T-cell (primary cell): ENCODE data around the gene KIF2B. TPM values are rescaled to one million over a fixed set of nuclear protein-coding genes. Genes with fewer than 3 reads are reported as not detected.

Source experiments
- ATAC-seq, 4 experiments: fragments of 200-7000 bp in 3 of 4; fragments of 150-1000 bp in 1 of 4; cut with Tn5 transposase; replicated peaks in 1 of 4; 1 replicate in 3 of 4; 2 replicates in 1 of 4; pipeline ENCODE4 v1.10.0; 2021; ENCODE audit warnings: moderate library complexity in 3 of 4, mild to moderate bottlenecking in 2 of 4, moderate number of reproducible peaks in 1 of 4
- CTCF ChIA-PET, 2 donors: fragments of 300-600 bp; sonication (Branson Sonifier 250); formaldehyde crosslinking; loops; one replicate each; lab custom pipeline; 2022; ENCODE audit warnings: antibody characterized with exemption in 2 of 2; lab: Charles Lee
- POLR2A ChIA-PET, 2 donors: fragments of 300-600 bp; sonication (Branson Sonifier 250); formaldehyde crosslinking; loops; one replicate each; lab custom pipeline; 2022; ENCODE audit warnings: antibody characterized with exemption in 2 of 2; lab: Charles Lee
- DNase-seq, 35 experiments: peaks; one replicate each; pipeline versions ENCODE4 v3.0.0 to v3.0.0-alpha.2; 2013 to 2023
- H3K27ac ChIP-seq: one replicate; pipeline ENCODE4 v1.5.1; 2013; ENCODE audit warnings: low read length
- H3K27me3 ChIP-seq, 2 experiments: replicated peaks in 1 of 2; 1 replicate in 1 of 2; 2 replicates in 1 of 2; pipeline versions ENCODE4 v1.6.1 to v1.7.0; 2013; ENCODE audit warnings: low read length in 1 of 2, mixed read lengths in 1 of 2; ENCODE audit not compliant: control insufficient read depth in 2 of 2, insufficient read depth in 2 of 2; ENCODE audit errors: extremely low read depth in 1 of 2
- H3K36me3 ChIP-seq, 2 donors: 1 replicate in 1 of 2; 2 replicates in 1 of 2; pipeline versions ENCODE4 v1.6.1 to v1.7.0; 2013; ENCODE audit warnings: low read length in 1 of 2; ENCODE audit not compliant: control insufficient read depth in 2 of 2, insufficient read depth in 1 of 2; ENCODE audit errors: extremely low read depth in 1 of 2
- H3K4me1 ChIP-seq, 2 experiments: 1 replicate in 1 of 2; 2 replicates in 1 of 2; pipeline versions ENCODE4 v1.6.1 to v1.7.0; 2013; ENCODE audit warnings: low read length in 2 of 2, mixed read lengths in 1 of 2; ENCODE audit not compliant: insufficient read depth in 2 of 2, control insufficient read depth in 1 of 2; ENCODE audit errors: extremely low read depth in 1 of 2
- H3K4me3 ChIP-seq, 2 donors: 1 replicate in 1 of 2; 2 replicates in 1 of 2; pipeline versions ENCODE4 v1.5.1 to v1.7.0; 2013; ENCODE audit warnings: mild to moderate bottlenecking in 2 of 2, low read length in 1 of 2, moderate library complexity in 1 of 2; ENCODE audit not compliant: control insufficient read depth in 1 of 2; ENCODE audit errors: extremely low read depth in 1 of 2
- H3K9me3 ChIP-seq: 2 replicates; pipeline ENCODE4 v1.7.0; 2013
- H3K27ac Mint-ChIP-seq, 2 donors: one replicate each; pipeline ENCODE4 v1.8.0; 2020 to 2021; ENCODE audit warnings: mild to moderate bottlenecking in 2 of 2, mixed read lengths in 2 of 2
- H3K27me3 Mint-ChIP-seq, 2 donors: one replicate each; pipeline ENCODE4 v1.8.0; 2021 to 2022; ENCODE audit warnings: mixed read lengths in 2 of 2
- H3K36me3 Mint-ChIP-seq: one replicate; pipeline ENCODE4 v1.8.0; 2021; ENCODE audit warnings: mixed read lengths
- H3K4me1 Mint-ChIP-seq, 3 donors: one replicate each; pipeline ENCODE4 v1.8.0; 2020 to 2022; ENCODE audit warnings: mixed read lengths in 3 of 3, mild to moderate bottlenecking in 1 of 3
- H3K4me3 Mint-ChIP-seq, 3 donors: one replicate each; pipeline ENCODE4 v1.8.0; 2020 to 2022; ENCODE audit warnings: mild to moderate bottlenecking in 3 of 3, mixed read lengths in 3 of 3, moderate library complexity in 3 of 3
- H3K9me3 Mint-ChIP-seq, 3 donors: one replicate each; pipeline ENCODE4 v1.8.0; 2020 to 2022; ENCODE audit warnings: mixed read lengths in 3 of 3
- WGBS: methylation state at CpG from one replicate; pipeline ENCODE4 v1.1.5; 2013; ENCODE audit warnings: missing lambda C conversion rate; ENCODE audit not compliant: insufficient coverage; 5-methylcytosine and 5-hydroxymethylcytosine counted together
- total RNA-seq, 35 experiments: library from RNA in 6 of 35; stranded (reverse) in 6 of 35; fragments of 120-200 nt in 1 of 35; gene quantifications; one replicate each; pipeline versions ENCODE4 v1.2.1 to v1.2.4 and lab custom pipeline; 2013 to 2026

KIF2B gene, protein sequence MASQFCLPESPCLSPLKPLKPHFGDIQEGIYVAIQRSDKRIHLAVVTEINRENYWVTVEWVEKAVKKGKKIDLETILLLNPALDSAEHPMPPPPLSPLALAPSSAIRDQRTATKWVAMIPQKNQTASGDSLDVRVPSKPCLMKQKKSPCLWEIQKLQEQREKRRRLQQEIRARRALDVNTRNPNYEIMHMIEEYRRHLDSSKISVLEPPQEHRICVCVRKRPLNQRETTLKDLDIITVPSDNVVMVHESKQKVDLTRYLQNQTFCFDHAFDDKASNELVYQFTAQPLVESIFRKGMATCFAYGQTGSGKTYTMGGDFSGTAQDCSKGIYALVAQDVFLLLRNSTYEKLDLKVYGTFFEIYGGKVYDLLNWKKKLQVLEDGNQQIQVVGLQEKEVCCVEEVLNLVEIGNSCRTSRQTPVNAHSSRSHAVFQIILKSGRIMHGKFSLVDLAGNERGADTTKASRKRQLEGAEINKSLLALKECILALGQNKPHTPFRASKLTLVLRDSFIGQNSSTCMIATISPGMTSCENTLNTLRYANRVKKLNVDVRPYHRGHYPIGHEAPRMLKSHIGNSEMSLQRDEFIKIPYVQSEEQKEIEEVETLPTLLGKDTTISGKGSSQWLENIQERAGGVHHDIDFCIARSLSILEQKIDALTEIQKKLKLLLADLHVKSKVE
- not detected for total RNA-seq
- not detected for total RNA-seq (2013)
- total RNA-seq (lab: John Stamatoyannopoulos, UW) = 0 reads per million in 29 experiments

GRCh38 chr17:53822764-53823163, at the start of gene KIF2B:
TSS of gene KIF2B (plus strand) at chr17:53822927. CDS start at chr17:53823034, 107 bp downstream.
- Histone ChIP-seq H3K4me1 (no peaks in the 10 kb centered on the region), H3K36me3 (no peaks in the 10 kb centered on the region), H3K9me3 (no peaks in the 10 kb centered on the region), H3K4me3 (no peak within 1 kb of the TSS), H3K27me3 (no peaks in the 10 kb centered on the region), H3K27ac (no peak within 1 kb of the TSS)
- H3K27me3 Mint-ChIP-seq = no peaks in the 10 kb centered on the region
- no peaks in the 10 kb centered on the region for H3K4me1 Mint-ChIP-seq
- 87% methylated on average over 17 of the region's 17 CpGs for WGBS
- DNase-seq (no peak), ATAC-seq (no peak)
- ChIA-PET CTCF (interaction anchor here in 1 of 2 donors (0.6 kb wide), 1 partner anchor 1019 kb away, joined by 10 read pairs; no protein-coding TSS in a partner anchor), POLR2A (no interaction called here)
- H3K4me3 Mint-ChIP-seq = no peak within 1 kb of the TSS
- H3K9me3 Mint-ChIP-seq = peaks cover 8 to 21% (median 14%) of the 10 kb centered on the region in 3 donors
- no peaks in the 10 kb centered on the region for H3K36me3 Mint-ChIP-seq
- no peak within 1 kb of the TSS for H3K27ac Mint-ChIP-seq

- ChIA-PET CTCF (no interaction called here), POLR2A (no interaction called here)
- WGBS = 76% methylated on average over 2 of the region's 2 CpGs
- H3K27me3 Mint-ChIP-seq = no peaks in the 10 kb centered on the region
- Histone ChIP-seq H3K9me3 (no peaks in the 10 kb centered on the region), H3K4me3 (no peak overlapping the region), H3K27ac (no peak overlapping the region), H3K27me3 (no peaks in the 10 kb centered on the region), H3K4me1 (no peaks in the 10 kb centered on the region), H3K36me3 (no peaks in the 10 kb centered on the region)
- H3K4me3 Mint-ChIP-seq = no peak overlapping the region
- H3K27ac Mint-ChIP-seq = no peak overlapping the region
- H3K4me1 Mint-ChIP-seq = no peaks in the 10 kb centered on the region
- ATAC-seq (no peak), DNase-seq (no peak)
- H3K36me3 Mint-ChIP-seq = no peaks in the 10 kb centered on the region
- H3K9me3 Mint-ChIP-seq = peaks cover 17 to 31% (median 24%) of the 10 kb centered on the region in 3 donors
Measured at GRCh38 chr17:53780320-53780719, 42.4 kb upstream of the KIF2B start.

DNA sequence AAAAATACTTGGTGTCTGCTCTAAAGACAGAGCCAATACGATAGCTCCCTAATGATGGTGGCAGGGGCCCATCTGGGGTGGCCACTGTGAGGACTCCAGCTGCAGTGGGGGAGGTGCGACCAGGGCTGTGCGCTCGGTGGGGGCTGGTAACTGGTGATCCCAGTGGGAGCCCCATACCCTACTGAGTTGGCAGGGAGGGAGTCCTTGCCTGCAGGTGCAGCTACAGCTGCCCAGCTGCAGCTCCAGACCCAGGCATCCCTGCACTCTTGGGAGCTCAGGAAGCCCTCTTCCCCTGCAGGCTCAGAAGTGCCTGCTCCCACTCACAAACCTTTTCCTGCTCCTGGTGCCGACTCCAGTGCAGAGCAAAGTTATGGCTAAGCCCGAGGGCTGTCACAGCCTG, 31.2 kb upstream of the KIF2B start:
- ChIA-PET CTCF (interaction anchor here in 1 of 2 donors (0.6 kb wide), 1 partner anchor 11 kb away, joined by 3 read pairs; no protein-coding TSS in a partner anchor), POLR2A (no interaction called here)
- DNase-seq = no peak
- H3K4me3 ChIP-seq = no peak overlapping the region
- ATAC-seq = no peak
- H3K27ac ChIP-seq = no peak overlapping the region
- Mint-ChIP-seq H3K4me1 (no peaks in the 10 kb centered on the region), H3K36me3 (no peaks in the 10 kb centered on the region), H3K27me3 (no peaks in the 10 kb centered on the region), H3K4me3 (no peak overlapping the region), H3K27ac (no peak overlapping the region), H3K9me3 (peaks cover 0 to 9% (median 0%) of the 10 kb centered on the region in 3 donors)
- H3K4me1 ChIP-seq = no peaks in the 10 kb centered on the region
- no peaks in the 10 kb centered on the region for H3K27me3 ChIP-seq
- no peaks in the 10 kb centered on the region for H3K36me3 ChIP-seq
- WGBS = 85% methylated on average over 4 of the region's 6 CpGs
- no peaks in the 10 kb centered on the region for H3K9me3 ChIP-seq

DNA sequence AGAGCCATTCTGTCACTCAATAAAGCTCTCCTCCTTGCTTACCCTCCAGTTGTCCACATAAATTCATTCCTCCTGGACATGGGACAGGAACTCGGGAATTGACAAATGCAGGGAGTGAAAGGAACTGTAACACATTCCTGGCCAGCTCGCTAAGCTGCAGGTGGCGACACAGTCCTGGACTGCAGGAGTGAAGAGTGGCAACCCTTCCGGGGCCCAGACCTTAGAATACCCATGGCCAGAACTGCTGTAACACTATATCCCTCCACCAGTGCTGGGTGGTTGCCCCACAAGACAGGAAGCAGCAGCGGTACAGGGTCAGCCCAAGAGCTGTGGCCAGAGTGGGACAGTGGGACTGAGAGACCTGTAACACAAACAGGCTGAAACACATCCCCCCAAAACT, 30.3 kb upstream of the KIF2B start:
- no peaks in the 10 kb centered on the region for H3K36me3 Mint-ChIP-seq
- CTCF ChIA-PET = no interaction called here

DNA sequence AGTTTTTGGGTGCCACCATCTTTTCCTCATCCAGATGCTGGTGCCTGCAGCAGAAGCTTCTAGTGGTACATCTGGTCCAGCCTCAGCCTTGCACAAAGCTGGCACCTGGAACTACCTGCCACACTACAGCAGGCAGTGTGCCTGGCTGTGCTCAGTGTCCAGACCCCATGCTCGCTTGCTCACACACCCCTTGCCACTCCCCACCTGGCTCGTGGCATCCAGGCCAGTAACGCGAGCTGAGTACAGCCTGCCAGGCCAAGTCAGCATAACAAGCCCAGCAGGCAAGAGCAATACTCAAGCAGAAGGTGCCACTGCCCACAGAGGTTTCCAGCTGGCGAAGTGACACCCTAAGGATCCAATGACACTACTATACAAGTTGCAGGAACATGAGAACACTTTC, 29.7 kb upstream of the KIF2B start:
- no peaks in the 10 kb centered on the region for H3K27me3 Mint-ChIP-seq
- no peak overlapping the region for H3K4me3 ChIP-seq
- H3K27ac Mint-ChIP-seq = no peak overlapping the region
- H3K4me3 Mint-ChIP-seq = no peak overlapping the region
- H3K27me3 ChIP-seq = no peaks in the 10 kb centered on the region
- peaks cover 0 to 10% (median 0%) of the 10 kb centered on the region in 3 donors for H3K9me3 Mint-ChIP-seq
- ChIA-PET POLR2A (no interaction called here), CTCF (no interaction called here)
- no peaks in the 10 kb centered on the region for H3K36me3 ChIP-seq
- no peaks in the 10 kb centered on the region for H3K4me1 ChIP-seq
- H3K36me3 Mint-ChIP-seq = no peaks in the 10 kb centered on the region
- WGBS = 83% methylated on average over 3 of the region's 5 CpGs
- ATAC-seq (no peak), DNase-seq (no peak)
- H3K9me3 ChIP-seq = no peaks in the 10 kb centered on the region
- H3K4me1 Mint-ChIP-seq = no peaks in the 10 kb centered on the region
- H3K27ac ChIP-seq = no peak overlapping the region

More for the DNA sequence above, 30.3 kb upstream of the KIF2B start:
- Mint-ChIP-seq H3K4me1 (no peaks in the 10 kb centered on the region), H3K27me3 (no peaks in the 10 kb centered on the region), H3K4me3 (no peak overlapping the region), H3K27ac (no peak overlapping the region), H3K9me3 (peaks cover 0 to 10% (median 0%) of the 10 kb centered on the region in 3 donors)
- no peaks in the 10 kb centered on the region for H3K27me3 ChIP-seq
- no peaks in the 10 kb centered on the region for H3K9me3 ChIP-seq
- H3K4me3 ChIP-seq = no peak overlapping the region
- no peaks in the 10 kb centered on the region for H3K4me1 ChIP-seq
- WGBS = 68% methylated on average over 5 of the region's 5 CpGs
- POLR2A ChIA-PET = no interaction called here
- DNase-seq = no peak
- no peaks in the 10 kb centered on the region for H3K36me3 ChIP-seq
- no peak overlapping the region for H3K27ac ChIP-seq
- ATAC-seq = no peak

DNA sequence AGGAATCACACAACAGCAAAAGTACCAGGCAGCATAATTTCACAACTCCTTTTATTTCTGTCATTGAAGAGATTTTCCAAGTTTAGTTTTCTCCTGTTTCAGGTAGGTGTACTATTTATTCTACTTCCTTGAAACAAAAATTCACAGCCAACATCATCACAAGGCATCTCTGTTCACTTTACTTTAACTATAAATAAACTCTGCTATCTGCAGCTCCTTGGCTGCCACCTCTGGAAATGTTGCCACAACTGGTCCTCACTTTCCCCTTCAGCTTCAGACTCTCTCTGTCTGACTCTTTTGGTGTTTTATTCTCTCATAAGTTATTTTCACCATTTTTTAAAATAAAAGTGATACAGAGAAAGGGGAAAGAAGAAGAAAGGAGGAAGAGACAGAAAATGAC, 27.9 kb upstream of the KIF2B start:
- H3K4me3 ChIP-seq = no peak overlapping the region
- no peak overlapping the region for H3K27ac ChIP-seq
- Mint-ChIP-seq H3K27me3 (no peaks in the 10 kb centered on the region), H3K9me3 (peaks cover 0 to 10% (median 0%) of the 10 kb centered on the region in 3 donors), H3K36me3 (no peaks in the 10 kb centered on the region), H3K4me1 (no peaks in the 10 kb centered on the region), H3K27ac (no peak overlapping the region), H3K4me3 (no peak overlapping the region)
- ATAC-seq (no peak), DNase-seq (no peak)
- no peaks in the 10 kb centered on the region for H3K9me3 ChIP-seq
- CTCF ChIA-PET = no interaction called here
- POLR2A ChIA-PET = no interaction called here
- H3K27me3 ChIP-seq = no peaks in the 10 kb centered on the region
- no peaks in the 10 kb centered on the region for H3K36me3 ChIP-seq
- no peaks in the 10 kb centered on the region for H3K4me1 ChIP-seq
